GM20431 (cell line): ENCODE measurements around the gene RAB15.

Experiments
- in situ Hi-C: fragments of 300-500 bp; cut with MseI, MboI; formaldehyde crosslinking; loops from one replicate; pipeline ENCODE4 v1.15.0; 2020; ENCODE audit warnings: low sequenced_read_pairs; ENCODE audit not compliant: unreplicated experiment

The RAB15 gene

GRCh38 chr14:64971943-64972791 lies at the start of gene RAB15:
TSS of gene RAB15 (minus strand) at chr14:64972336. CDS start at chr14:64972076, 260 bp downstream.
- in situ Hi-C loops: no loop called here

GRCh38 chr14:65019944-65020566 lies 47.9 kb upstream of the RAB15 start:
- in situ Hi-C loops: no loop called here

- in situ Hi-C loops: no loop called here
Observed at GRCh38 chr14:65016471-65016870, 44.3 kb upstream of the RAB15 start.

DNA sequence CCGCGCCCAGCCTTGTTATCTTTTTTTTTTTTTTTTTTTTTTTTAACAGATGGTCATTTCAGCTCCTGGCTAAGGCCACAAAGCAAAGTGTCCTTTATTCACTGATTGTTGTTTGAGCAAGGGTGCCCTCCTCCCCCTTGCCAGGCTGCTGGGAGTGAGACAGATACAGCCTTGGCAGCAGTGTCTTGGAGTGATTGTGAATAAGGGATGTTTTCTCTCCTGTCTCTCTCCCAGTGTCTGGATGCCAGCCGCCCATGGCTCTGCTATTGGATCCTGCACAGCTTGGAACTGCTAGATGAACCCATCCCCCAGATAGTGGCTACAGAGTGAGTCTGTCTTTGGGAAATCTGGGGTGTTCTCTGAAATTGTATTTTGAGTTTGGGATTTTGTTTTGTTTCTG lies 43.3 kb upstream of the RAB15 start:
- in situ Hi-C loops: no loop called here

DNA sequence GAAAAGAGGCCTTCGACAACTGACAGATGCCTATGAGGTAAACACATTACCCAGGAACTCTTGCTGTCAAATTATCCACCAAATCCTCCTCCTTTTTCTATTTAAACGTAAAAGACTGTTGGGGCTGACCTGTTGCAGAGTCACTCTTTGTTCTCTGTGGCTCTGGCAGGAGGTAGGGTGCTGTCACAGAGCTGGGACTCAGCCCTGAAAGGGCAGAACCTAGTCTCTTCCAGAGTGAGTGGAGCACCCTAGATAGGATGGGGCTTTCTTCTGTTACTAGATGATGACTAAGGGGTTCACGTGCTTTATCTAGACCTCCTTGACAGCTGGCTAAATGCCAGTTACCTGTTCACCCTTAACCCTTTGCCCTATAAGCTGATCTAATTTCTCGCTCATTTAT lies 40.2 kb upstream of the RAB15 start:
- in situ Hi-C loops: no loop called here

- in situ Hi-C loops: no loop called here
Observed at GRCh38 chr14:65011538-65011937, 39.4 kb upstream of the RAB15 start.

- in situ Hi-C loops: no loop called here
Observed at GRCh38 chr14:65010211-65010931, 38.2 kb upstream of the RAB15 start.

GRCh38 chr14:65007202-65007601 lies 35.1 kb upstream of the RAB15 start:
- in situ Hi-C loops: no loop called here

GRCh38 chr14:65006261-65006721 lies 34.2 kb upstream of the RAB15 start:
- in situ Hi-C loops: no loop called here

- in situ Hi-C loops: no loop called here
Observed at GRCh38 chr14:65003394-65003793, 31.3 kb upstream of the RAB15 start.

GRCh38 chr14:65002586-65003210 lies 30.6 kb upstream of the RAB15 start:
- in situ Hi-C loops: no loop called here

DNA sequence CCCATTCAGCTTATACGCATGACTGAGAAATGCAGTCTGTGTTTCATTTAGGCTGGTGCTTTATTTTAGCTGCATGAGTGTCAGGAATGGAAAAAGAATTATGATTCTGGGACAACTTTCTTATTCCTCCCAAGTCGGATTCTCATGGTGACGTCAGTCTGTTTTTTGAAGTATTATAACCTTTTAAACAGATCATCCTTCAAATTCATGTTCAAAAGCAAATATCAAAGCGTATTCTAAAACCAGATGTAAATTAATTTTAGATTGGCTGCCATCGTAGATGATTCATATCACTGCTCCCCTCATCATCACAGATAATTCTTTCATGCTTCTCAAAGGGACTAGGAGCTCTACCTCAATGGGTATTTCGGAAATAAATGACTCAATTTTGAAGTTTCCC lies 29.6 kb upstream of the RAB15 start:
- in situ Hi-C loops: no loop called here

- in situ Hi-C loops: no loop called here
Observed at GRCh38 chr14:65000898-65001591, 28.9 kb upstream of the RAB15 start.

DNA sequence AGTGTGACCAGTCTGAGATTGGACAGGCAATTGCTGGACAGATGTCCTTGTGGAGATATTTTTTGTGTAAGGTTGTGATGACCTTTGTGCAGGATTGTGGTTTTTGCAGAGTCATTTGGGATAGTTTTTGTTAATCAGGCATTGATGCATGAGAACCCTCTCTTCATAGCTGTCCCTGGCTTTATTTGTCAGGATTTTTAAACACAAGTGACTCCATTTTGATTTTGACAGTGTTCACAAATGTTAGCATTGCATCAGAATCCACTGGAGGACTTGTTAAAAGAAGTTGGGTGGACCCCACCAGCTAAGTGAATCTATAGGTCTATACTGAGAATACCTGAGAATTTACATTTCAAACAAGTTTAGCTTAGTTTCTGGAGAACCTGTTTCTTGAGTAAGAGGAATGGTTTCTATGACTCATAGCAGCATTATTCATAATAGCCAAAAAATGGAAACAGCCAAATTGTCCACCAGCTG lies 26.4 kb upstream of the RAB15 start:
- in situ Hi-C loops: no loop called here

- in situ Hi-C loops: no loop called here
Observed at GRCh38 chr14:64997108-64997794, 25.1 kb upstream of the RAB15 start.

DNA sequence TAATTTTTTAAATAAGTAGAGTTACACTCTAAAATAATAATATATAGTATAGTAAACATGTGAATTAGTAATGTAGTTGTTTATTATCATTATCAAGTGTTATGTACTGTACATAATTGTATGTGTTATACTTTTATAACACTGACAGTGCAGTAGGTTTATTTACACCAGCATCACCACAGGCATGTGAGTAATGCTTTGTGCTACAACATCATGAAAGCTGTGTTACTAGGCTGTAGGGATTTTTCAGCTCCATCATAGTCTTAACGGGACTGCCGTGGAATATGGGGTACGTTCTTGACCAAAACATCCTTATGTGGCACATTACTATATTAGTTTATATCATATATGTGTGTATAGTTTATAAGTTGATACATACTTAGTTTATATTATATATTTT lies 23.2 kb upstream of the RAB15 start:
- in situ Hi-C loops: no loop called here

GRCh38 chr14:64994540-64994939 lies 22.4 kb upstream of the RAB15 start:
- in situ Hi-C loops: no loop called here

DNA sequence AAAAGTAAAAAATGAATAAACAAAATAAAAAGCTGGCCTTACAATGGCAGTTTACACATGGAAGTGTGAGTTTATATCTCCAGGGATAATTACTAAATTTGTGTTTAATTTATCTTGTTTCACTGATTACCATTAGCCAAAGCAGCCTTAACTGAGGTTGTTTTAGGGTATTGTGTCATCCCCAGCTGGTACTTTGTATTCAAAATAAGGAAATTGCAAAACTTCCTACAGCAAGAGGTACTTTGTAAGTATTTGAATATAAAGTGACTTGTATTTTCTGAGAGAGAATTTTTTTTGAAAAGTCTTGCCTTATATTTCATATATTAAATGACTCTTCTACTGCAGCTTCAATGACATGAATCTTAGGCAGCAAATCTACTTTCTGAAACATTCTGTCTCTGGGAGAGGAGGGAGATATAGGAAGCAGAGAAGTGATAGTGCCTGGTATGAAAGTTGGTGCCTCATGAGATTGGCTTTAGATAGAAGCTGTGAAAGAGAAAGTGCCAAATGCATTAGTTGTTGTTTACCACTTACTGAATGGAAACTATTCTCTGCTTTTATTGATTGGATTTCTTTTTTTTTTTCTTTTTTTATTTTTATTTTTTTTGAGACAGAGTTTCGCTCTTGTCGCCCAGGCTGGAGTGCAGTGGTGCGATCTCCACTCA lies 21.3 kb upstream of the RAB15 start:
- in situ Hi-C loops: no loop called here
